HG02884 (cell line): Measurements from ENCODE around the gene GNG14.
"Not testable (repeated sequence)": the region's sequence is repeated elsewhere in the genome, so short reads cannot be mapped to it uniquely, and the experiment has no call there.

Source experiments
- ATAC-seq: cut with Tn5 transposase; IDR thresholded peaks from one replicate; pipeline ENCODE4 v1.9.1; 2021; ENCODE audit warnings: mild to moderate bottlenecking, moderate library complexity; ENCODE audit not compliant: unreplicated experiment

GNG14 gene

GRCh38 chr19:12695096-12695495 is 7.3 kb downstream of the GNG14 start:
- ATAC-seq, result no peak

DNA sequence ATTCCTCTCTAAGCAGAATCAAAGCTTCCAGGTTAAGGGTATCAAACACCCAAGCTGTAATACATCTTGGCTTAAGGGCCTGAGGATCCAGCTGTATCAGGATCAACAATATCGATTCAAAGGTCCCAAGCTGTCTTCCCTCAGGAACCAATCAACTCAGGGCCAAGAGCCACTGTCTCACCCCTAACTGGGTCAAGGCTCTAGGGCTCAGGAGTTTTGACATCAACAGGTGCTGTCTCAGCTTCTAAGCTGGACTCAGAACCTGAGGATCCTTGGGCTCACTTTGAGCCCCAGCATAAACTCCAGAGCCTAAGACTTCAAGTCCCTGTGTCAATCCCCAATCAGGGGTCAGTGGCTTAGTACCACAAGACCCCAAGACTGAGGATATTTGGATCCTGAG is 7.7 kb downstream of the GNG14 start:
- no peak for ATAC-seq

DNA sequence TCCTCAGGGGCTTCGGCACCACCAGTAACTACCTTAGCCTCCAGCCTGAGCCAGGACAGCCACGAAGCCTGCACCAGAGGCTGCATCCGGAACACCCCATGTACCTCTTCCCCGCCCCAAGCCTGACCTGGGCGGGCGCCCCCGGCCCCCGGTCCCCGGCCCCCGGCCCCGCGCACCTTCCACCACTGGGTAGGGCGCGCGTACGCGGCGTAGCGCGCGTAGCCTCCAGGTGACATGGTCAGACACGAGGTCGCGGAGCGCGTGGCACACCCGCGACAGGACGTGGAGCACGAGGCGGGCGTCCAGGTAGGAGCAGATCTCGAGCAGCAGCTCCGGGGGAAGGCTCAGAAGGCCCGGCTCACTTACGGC is 8.2 kb downstream of the GNG14 start:
- peak; percentile 15 for ATAC-seq

DNA sequence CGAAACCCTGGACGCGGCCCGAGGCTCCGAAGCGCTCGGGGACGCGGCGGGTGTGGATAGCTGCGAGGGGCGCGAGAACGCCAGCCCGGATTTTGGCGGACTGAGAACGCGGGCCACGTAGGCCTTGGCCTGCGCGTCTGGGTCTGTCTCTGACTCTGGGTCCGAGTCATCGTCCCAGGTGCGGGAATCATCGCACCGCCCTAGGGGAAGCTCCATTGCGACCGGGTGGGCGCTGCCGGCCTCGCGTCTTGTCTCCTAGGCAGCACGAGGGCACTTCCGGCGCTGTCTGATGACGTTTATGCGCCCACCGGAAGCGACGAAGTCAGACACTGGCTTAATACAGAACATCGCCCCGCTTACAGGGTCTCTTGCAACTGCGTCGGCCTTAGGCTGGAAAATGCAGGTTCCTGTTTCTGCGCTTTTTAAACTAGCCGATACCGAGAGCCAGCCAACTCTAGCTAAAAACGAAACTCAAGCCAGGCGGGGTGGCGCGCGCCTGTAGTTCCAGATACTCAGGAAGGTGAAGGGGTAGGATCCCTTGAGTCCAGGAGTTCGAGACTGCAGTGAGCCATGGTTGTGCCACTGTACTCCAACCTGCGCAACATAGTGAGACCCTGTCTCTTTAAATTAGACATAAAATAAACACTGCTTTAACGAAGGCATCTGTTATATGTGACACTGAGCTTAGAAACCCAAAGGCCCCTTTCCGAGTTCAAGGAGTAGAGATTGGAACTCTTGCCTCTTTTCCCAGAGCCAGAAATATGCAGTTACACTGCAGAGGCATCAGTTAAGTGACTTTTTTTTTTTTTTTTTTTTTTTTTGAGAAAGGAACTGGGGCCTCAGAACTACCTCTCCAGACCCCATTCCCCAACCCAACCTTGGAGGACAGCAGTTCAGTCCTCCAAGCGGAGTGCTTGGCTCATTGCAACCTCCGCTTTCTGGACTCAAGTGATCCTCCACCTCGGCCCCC is 8.9 kb downstream of the GNG14 start, which contains the start of gene FBXW9:
TSS of gene FBXW9 (minus strand) at position 266 of the 970 bp plus-strand sequence. CDS start at position 216, 50 bp downstream.
- peak; percentile 79 for ATAC-seq

GRCh38 chr19:12697425-12697824 is 9.6 kb downstream of the GNG14 start:
- ATAC-seq, result not testable (repeated sequence)

GRCh38 chr19:12698138-12698537 is 10.3 kb downstream of the GNG14 start:
- no peak for ATAC-seq

DNA sequence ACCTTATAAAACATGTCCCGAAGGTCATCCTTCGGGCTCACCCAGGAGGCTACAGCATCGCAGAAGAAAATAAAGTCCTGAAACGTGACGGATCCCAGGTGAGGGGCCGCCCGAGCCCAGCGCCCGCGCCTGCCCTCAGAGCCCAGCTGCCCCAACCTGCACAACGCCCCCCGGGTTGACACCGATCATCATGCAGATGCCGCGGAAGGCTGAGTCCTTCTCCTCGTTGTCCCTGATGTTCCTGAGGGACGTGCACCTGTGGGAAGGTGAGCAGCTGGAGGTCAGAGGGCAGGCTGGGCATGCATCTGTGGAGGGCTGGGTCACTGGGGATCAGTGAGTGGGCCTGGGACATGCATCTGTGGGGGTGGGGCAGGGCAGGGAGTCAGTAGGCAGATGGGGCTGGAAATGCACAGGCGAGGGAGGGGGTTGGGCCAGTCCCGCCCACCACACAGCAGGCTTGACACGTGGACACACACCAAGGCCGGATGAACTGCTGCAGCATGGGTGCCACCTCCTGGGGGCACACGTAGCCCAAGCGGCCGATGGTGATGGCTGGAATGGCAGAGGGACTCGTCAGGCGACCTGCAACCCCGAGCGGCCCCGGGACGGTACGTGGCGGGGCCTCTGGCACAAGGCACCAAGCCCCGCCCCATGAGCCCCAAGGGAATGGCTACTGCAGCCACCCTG is 13.9 kb downstream of the GNG14 start:
- no peak for ATAC-seq

GRCh38 chr19:12703046-12703445 is 15.2 kb downstream of the GNG14 start:
- no peak for ATAC-seq

GRCh38 chr19:12705169-12705568 is 17.4 kb downstream of the GNG14 start:
- no peak for ATAC-seq

GRCh38 chr19:12705654-12706331 is 18.0 kb downstream of the GNG14 start:
- ATAC-seq, result no peak

GRCh38 chr19:12706332-12706718 is 18.5 kb downstream of the GNG14 start:
- ATAC-seq, result no peak

GRCh38 chr19:12708641-12709040 is 20.8 kb downstream of the GNG14 start:
- no peak for ATAC-seq

- no peak for ATAC-seq
Measured at GRCh38 chr19:12711187-12711586, 23.4 kb downstream of the GNG14 start.

DNA sequence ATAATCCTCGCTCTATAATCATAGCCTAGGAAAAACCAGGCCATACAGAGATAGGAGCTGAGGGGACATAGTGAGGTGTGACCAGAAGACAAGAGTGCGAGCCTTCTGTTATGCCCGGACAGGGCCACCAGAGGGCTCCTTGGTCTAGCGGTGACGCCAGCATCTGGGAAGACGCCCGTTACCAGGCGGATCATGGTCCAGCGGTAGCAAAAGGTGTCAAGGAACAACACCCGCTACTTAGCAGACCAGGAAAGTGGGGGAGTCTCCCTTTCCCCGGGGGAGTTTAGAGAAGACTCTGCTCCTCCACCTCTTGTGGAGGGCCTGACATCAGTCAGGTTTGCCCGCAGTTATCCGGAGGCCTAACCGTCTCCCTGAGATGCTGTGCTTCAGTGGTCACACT is 24.3 kb downstream of the GNG14 start:
- not testable (repeated sequence) for ATAC-seq

DNA sequence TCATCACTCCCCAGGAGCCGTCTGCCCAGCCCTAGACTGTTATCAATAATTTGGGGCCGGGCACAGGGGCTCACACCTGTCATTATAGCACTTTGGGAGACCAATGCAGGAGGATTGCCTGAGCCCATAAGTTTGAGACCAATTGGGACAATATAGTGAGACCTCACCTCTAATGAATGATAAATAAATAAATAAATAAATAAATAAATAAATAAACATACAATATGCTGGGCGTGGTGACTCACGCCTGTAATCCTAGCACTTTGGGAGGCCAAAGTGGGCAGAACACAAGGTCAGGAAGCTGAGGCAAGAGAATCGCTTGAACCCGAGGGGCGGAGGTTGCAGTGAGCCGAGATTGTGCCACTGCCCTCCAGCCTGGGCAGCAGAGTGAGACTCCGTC is 25.5 kb downstream of the GNG14 start:
- not testable (repeated sequence) for ATAC-seq

- ATAC-seq, result no peak
Measured at GRCh38 chr19:12715102-12715501, 27.3 kb downstream of the GNG14 start.

- no peak for ATAC-seq
Measured at GRCh38 chr19:12715929-12716328, 28.1 kb downstream of the GNG14 start.

DNA sequence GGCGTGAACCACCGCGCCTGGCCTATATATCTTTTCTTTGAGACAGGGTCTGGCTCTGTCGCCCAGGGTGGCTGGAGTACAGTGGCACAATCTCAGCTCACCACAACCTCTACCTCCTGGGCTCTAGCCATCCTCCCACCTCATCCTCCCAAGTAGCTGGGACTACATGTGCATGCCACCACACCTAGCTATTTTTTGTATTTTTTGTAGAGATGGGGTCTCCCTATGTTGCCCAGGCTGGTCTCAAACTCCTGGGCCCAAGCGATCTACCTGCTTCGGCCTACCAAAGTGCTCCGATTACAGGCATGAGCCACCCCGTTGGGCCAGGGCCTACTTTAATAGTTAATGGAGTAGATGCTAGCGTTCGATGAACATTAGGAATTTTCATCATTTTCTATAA is 32.5 kb downstream of the GNG14 start:
- ATAC-seq, result no peak

GRCh38 chr19:12720851-12721655 is 33.3 kb downstream of the GNG14 start:
- ATAC-seq, result no peak
